Lower lobe of right lung (tissue), 2 donors: Measurements from ENCODE around the gene DNAAF8. TPM values are rescaled to one million over a fixed set of nuclear protein-coding genes. Genes with fewer than 3 reads are reported as not detected.

Source experiments
- ATAC-seq, 2 donors: fragments of 200-7000 bp; cut with Tn5 transposase; one replicate each; pipeline ENCODE4 v1.9.1; 2020 to 2022; ENCODE audit warnings: mild to moderate bottlenecking in 2 of 2, moderate library complexity in 2 of 2
- DNase-seq: peaks from one replicate; pipeline ENCODE4 v3.0.0-alpha.2; 2020
- H3K27ac ChIP-seq: fragments of 200-600 bp; one replicate; pipeline ENCODE4 v1.8.0; 2022
- H3K27me3 ChIP-seq: fragments of 200-600 bp; one replicate; pipeline ENCODE4 v1.8.0; 2022; ENCODE audit warnings: low read depth
- H3K36me3 ChIP-seq: fragments of 200-600 bp; one replicate; pipeline ENCODE4 v1.8.0; 2022; ENCODE audit warnings: mild to moderate bottlenecking
- H3K4me1 ChIP-seq: fragments of 200-600 bp; one replicate; pipeline ENCODE4 v1.8.0; 2022
- H3K4me3 ChIP-seq: fragments of 200-600 bp; one replicate; pipeline ENCODE4 v1.8.0; 2022; ENCODE audit warnings: mild to moderate bottlenecking
- H3K9me3 ChIP-seq: fragments of 200-600 bp; one replicate; pipeline ENCODE4 v1.8.0; 2022
- CTCF ChIP-seq: fragments of 200-600 bp; IDR thresholded peaks from one replicate; pipeline ENCODE4 v1.8.0; 2022; ENCODE audit warnings: antibody characterized with exemption, mild to moderate bottlenecking
- intact Hi-C: fragments of 100-400 bp; cut with DNase I; formaldehyde crosslinking; loops from one replicate; pipeline ENCODE4 v1.11.0; 2022
- total RNA-seq: library from RNA; stranded (reverse); fragmentation: NEBNext Ultra II Directional; extraction: Animal tissue kit (Norgen Biotek cat#: 25700); gene quantifications from one replicate; pipeline ENCODE4 v1.2.1, GENCODE V29; 2021
- donor health status: DM: no; HTN: yes; CAD: no; lungs with severe emphysema.

The DNAAF8 gene
- total RNA-seq, 1 donor from 2014 or later: 3.4 TPM

DNA sequence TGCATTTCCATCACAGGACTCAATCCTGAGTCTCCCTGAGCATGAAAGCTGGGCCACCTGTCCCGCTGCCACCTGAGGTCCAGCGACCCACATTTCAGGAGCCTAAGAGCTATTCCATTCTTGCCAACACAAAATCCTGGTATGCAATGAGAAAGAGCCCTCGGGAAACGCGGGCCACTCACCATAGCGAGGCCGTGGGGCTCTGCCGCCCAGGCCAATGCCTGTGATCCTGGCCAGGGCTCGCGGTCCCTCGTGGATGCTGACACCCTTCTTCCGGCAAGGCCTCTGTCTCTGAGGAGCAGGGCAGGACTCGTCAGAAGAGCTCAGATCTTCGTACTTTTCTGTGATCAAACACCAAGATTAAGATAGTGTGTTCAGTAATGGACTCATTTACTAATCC is 29.4 kb upstream of the DNAAF8 start:
- Histone ChIP-seq H3K4me3 (no peak overlapping the region), H3K36me3 (peaks cover 85% of the 10 kb centered on the region), H3K27ac (no peak overlapping the region), H3K4me1 (no peaks in the 10 kb centered on the region), H3K27me3 (no peaks in the 10 kb centered on the region), H3K9me3 (no peaks in the 10 kb centered on the region)
- DNase-seq: no peak
- no peak for ATAC-seq
- TF ChIP-seq CTCF: no peak
- intact Hi-C loops: no loop called here

- no peaks in the 10 kb centered on the region for H3K9me3 ChIP-seq
- TF ChIP-seq CTCF: no peak
- no peaks in the 10 kb centered on the region for H3K4me1 ChIP-seq
- H3K27ac ChIP-seq: no peak overlapping the region
- ATAC-seq: no peak
- no peak overlapping the region for H3K4me3 ChIP-seq
- no peak for DNase-seq
- H3K36me3 ChIP-seq: peaks cover 85% of the 10 kb centered on the region
- intact Hi-C loops: no loop called here
- H3K27me3 ChIP-seq: no peaks in the 10 kb centered on the region
These were observed 27.5 kb upstream of the DNAAF8 start for GRCh38 chr16:4706871-4707270.

DNA sequence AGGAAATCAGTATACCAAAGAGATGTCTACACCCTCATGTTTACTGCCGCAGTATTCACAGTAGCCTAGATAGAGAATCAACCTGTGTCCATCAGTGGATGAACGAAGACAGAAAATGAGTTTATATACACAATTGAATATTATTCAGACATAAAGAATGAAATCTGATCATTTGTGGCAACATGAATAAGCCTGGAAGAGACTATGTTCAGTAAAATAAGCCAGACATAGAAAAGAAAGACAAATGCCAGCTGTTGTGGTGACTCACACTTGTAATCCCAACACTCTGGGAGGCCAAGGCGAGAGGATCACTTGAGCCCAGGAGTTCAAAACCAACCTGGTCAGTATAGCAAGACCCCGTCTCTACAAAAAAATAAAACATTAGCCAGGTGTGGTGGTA is 24.9 kb upstream of the DNAAF8 start:
- intact Hi-C loops: no loop called here
- no peak for TF ChIP-seq CTCF
- Histone ChIP-seq H3K4me3 (no peak overlapping the region), H3K27ac (no peak overlapping the region), H3K9me3 (no peaks in the 10 kb centered on the region), H3K4me1 (no peaks in the 10 kb centered on the region), H3K36me3 (peaks cover 87% of the 10 kb centered on the region), H3K27me3 (no peaks in the 10 kb centered on the region)
- no peak for ATAC-seq
- DNase-seq: no peak

- Histone ChIP-seq H3K27me3 (no peaks in the 10 kb centered on the region), H3K4me1 (no peaks in the 10 kb centered on the region), H3K27ac (no peak overlapping the region), H3K4me3 (no peak overlapping the region), H3K9me3 (no peaks in the 10 kb centered on the region), H3K36me3 (peaks cover 79% of the 10 kb centered on the region)
- ATAC-seq: no peak
- intact Hi-C loops: no loop called here
- DNase-seq: no peak
- no peak for TF ChIP-seq CTCF
These were observed 20.5 kb upstream of the DNAAF8 start for GRCh38 chr16:4713663-4714501.

GRCh38 chr16:4714996-4715395 is 19.3 kb upstream of the DNAAF8 start:
- intact Hi-C loops: no loop called here
- no peak for DNase-seq
- no peak overlapping the region for H3K4me3 ChIP-seq
- no peaks in the 10 kb centered on the region for H3K27me3 ChIP-seq
- no peak for TF ChIP-seq CTCF
- H3K27ac ChIP-seq: no peak overlapping the region
- H3K36me3 ChIP-seq: peaks cover 74% of the 10 kb centered on the region
- no peak for ATAC-seq
- no peaks in the 10 kb centered on the region for H3K9me3 ChIP-seq
- H3K4me1 ChIP-seq: no peaks in the 10 kb centered on the region
